ENCODE data around the gene HOXD12. TPM values are rescaled to one million over a fixed set of nuclear protein-coding genes. Genes with fewer than 3 reads are reported as not detected.

HOXD12 gene
- total RNA-seq, 3 donors from 2014 or later (not counting 1 experiment from before 2014, with no cell fraction given) = not detected

DNA sequence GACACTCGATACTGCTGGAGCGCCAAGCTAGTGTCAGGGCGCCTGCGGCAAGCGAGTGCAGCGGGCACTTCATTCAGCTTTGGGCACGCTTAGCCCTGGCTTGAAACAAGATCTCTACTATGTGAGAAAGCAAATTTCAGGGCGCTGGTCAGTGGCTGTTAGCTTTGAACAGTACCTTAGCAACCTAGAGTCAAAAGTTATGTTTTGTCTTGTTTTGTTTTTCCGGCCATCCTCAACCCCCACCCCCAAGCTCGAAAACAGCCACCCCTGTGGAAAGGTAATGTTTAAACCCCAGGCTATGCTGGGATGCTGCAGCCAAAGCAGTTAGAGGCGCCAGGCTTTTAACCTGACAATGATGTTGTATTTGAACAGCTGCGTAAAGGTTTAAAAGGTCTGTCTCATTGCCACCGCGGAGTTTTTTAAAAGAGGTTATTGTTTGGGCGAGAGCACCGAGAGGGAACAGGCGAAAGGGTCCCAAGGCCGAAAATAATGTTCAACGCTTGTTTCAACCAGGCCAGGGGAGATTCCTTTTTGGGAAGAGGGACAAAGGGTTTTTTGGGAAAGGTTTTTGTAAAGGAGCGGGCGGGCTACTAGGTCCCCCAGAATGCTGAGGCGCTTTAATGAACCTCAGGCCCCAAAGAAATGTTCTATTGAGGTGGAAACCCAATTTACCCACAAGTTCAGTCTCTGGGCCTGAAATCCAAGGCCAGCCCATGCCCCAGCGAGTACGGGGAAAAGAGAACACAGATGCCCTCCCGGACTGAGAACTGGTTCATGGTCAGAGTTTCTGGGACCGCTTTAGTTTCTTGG is 14.7 kb downstream of the HOXD12 start:
- intact Hi-C loops (cut with micrococcal nuclease) = loop anchor here (5.0 kb wide), 1 partner anchor 37 kb away; no protein-coding TSS in a partner anchor
- Histone ChIP-seq H3K27ac (ENCODE audit: low read length) (no peak overlapping the region), H3K4me1 (ENCODE audit: control insufficient read depth, insufficient read depth, low read length) (peaks cover 4% of the 10 kb centered on the region), H3K9me3 (ENCODE audit: control insufficient read depth, insufficient read depth, low read length) (peaks cover 16% of the 10 kb centered on the region), H3K36me3 (ENCODE audit: control insufficient read depth, insufficient read depth, low read length) (no peaks in the 10 kb centered on the region), H3K27me3 (ENCODE audit: control insufficient read depth, insufficient read depth, low read length) (peaks cover 95% of the 10 kb centered on the region), H3K4me3 (ENCODE audit: low read length) (no peak overlapping the region)
- Mint-ChIP-seq H3K27me3 (ENCODE audit: low read depth in 2 of 2) (peaks cover 78 to 84% of the 10 kb centered on the region in 2 donors), H3K4me1 (peaks cover 9 to 11% of the 10 kb centered on the region in 2 donors), H3K4me3 (no peak overlapping the region), H3K27ac (no peak overlapping the region), H3K36me3 (peaks cover 19% of the 10 kb centered on the region), H3K9me3 (peaks cover 2% of the 10 kb centered on the region in 2 donors)
- no peak for DNase-seq
- no peak for ATAC-seq
- TF ChIP-seq CTCF (IDR thresholded peaks at IDR 0.05) = no peak
- WGBS (ENCODE audit: insufficient coverage) = 18% methylated on average over 25 of the region's 26 CpGs

GRCh38 chr2:176114930-176115625 is 15.5 kb downstream of the HOXD12 start:
- no peak for TF ChIP-seq CTCF (IDR thresholded peaks at IDR 0.05)
- peaks cover 14% of the 10 kb centered on the region for H3K36me3 Mint-ChIP-seq
- peaks cover 4% of the 10 kb centered on the region for H3K4me1 ChIP-seq (ENCODE audit: control insufficient read depth, insufficient read depth, low read length)
- no peak overlapping the region for H3K4me3 ChIP-seq (ENCODE audit: low read length)
- ATAC-seq (no peak), DNase-seq (no peak)
- no peaks in the 10 kb centered on the region for H3K36me3 ChIP-seq (ENCODE audit: control insufficient read depth, insufficient read depth, low read length)
- intact Hi-C loops (cut with micrococcal nuclease) = loop anchor here (5.0 kb wide), 1 partner anchor 38 kb away; no protein-coding TSS in a partner anchor
- peaks cover 16% of the 10 kb centered on the region for H3K9me3 ChIP-seq (ENCODE audit: control insufficient read depth, insufficient read depth, low read length)
- H3K27me3 Mint-ChIP-seq (ENCODE audit: low read depth in 2 of 2) = peaks cover 78 to 84% of the 10 kb centered on the region in 2 donors
- H3K27me3 ChIP-seq (ENCODE audit: control insufficient read depth, insufficient read depth, low read length) = peaks cover 94% of the 10 kb centered on the region
- no peak overlapping the region for H3K27ac ChIP-seq (ENCODE audit: low read length)
- H3K4me1 Mint-ChIP-seq = peaks cover 9 to 11% of the 10 kb centered on the region in 2 donors
- WGBS (ENCODE audit: insufficient coverage) = 7% methylated on average over 12 of the region's 16 CpGs
- H3K27ac Mint-ChIP-seq = no peak overlapping the region
- H3K4me3 Mint-ChIP-seq = no peak overlapping the region
- H3K9me3 Mint-ChIP-seq = peaks cover 2% of the 10 kb centered on the region in 2 donors

GRCh38 chr2:176115883-176116813 is 16.6 kb downstream of the HOXD12 start, which contains the start of gene HOXD10:
TSS of gene HOXD10 (plus strand) at chr2:176116778. CDS start at chr2:176116834, 56 bp downstream.
- no peak for ATAC-seq
- peaks cover 14% of the 10 kb centered on the region for H3K36me3 Mint-ChIP-seq
- peaks cover 81 to 84% of the 10 kb centered on the region in 2 donors for H3K27me3 Mint-ChIP-seq (ENCODE audit: low read depth in 2 of 2)
- whole genome bisulfite sequencing (ENCODE audit: insufficient coverage) = 13% methylated on average over 66 of the region's 66 CpGs
- Histone ChIP-seq H3K36me3 (ENCODE audit: control insufficient read depth, insufficient read depth, low read length) (no peaks in the 10 kb centered on the region), H3K4me1 (ENCODE audit: control insufficient read depth, insufficient read depth, low read length) (peaks cover 4% of the 10 kb centered on the region), H3K27me3 (ENCODE audit: control insufficient read depth, insufficient read depth, low read length) (peaks cover 94% of the 10 kb centered on the region), H3K27ac (ENCODE audit: low read length) (no peak within 1 kb of the TSS), H3K4me3 (ENCODE audit: low read length) (no peak within 1 kb of the TSS), H3K9me3 (ENCODE audit: control insufficient read depth, insufficient read depth, low read length) (peaks cover 16% of the 10 kb centered on the region)
- peaks cover 2% of the 10 kb centered on the region in 2 donors for H3K9me3 Mint-ChIP-seq
- no peak for TF ChIP-seq CTCF (IDR thresholded peaks at IDR 0.05)
- no peak for DNase-seq
- peaks cover 9 to 11% of the 10 kb centered on the region in 2 donors for H3K4me1 Mint-ChIP-seq
- H3K4me3 Mint-ChIP-seq = no peak within 1 kb of the TSS
- intact Hi-C loops (cut with micrococcal nuclease) = no loop called here
- H3K27ac Mint-ChIP-seq = no peak within 1 kb of the TSS
